Measurements from ENCODE around the gene NUPR1. TPM values are rescaled to one million over a fixed set of nuclear protein-coding genes. Genes with fewer than 3 reads are reported as not detected.
"Not testable (repeated sequence)": the region's sequence is repeated elsewhere in the genome, so short reads cannot be mapped to it uniquely, and the experiment has no call there.

Gene NUPR1
- total and polyA plus RNA-seq, 12 donors = 16.7 to 74.4 (median 33.1) TPM

DNA sequence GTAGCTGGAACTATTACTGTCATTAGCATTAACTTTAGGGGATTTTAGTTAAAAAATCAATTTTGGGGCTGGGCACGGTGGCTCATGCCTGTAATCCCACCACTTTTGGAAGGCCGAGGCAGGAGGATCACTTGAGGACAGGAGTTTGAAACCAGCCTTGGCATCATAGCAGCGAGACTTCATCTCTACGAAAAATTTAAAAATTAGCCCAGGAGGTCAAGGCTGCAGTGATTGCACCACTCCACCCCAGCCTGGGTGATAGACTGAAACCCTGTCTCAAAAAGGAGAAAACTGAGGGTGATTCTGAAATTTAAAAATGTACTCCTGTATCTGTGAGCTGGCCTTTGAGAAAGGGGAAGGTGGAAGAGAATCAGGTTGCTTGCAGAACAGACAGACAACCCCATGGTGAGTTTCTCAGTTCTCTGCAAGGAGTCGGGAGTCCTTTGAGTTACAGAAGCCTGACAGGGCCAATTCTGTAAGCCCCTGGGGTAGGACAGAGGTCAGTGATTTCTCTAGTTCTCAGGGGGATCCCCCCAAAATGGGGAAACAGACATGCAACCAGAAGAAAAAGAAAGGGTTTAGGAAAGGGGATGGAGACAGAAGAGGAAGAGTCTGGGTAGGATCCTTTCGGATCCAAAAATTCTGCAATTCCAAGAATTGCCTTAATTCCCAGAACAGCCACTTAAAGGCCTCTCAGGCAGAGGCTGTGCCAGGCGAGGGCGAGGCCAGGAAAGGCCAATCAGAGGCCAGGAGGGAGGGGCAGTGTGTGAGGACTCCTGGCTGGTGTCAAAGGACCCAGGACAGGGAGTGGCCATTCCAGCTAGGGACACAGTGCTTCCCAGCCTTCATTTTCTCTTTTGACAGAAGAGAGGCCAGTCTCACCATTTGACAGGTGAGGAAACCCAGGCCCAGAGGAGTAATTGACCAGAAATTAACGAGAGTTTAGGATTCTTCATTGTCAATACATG is 6.7 kb downstream of the NUPR1 start:
- TF ChIP-seq, protein P1, sequence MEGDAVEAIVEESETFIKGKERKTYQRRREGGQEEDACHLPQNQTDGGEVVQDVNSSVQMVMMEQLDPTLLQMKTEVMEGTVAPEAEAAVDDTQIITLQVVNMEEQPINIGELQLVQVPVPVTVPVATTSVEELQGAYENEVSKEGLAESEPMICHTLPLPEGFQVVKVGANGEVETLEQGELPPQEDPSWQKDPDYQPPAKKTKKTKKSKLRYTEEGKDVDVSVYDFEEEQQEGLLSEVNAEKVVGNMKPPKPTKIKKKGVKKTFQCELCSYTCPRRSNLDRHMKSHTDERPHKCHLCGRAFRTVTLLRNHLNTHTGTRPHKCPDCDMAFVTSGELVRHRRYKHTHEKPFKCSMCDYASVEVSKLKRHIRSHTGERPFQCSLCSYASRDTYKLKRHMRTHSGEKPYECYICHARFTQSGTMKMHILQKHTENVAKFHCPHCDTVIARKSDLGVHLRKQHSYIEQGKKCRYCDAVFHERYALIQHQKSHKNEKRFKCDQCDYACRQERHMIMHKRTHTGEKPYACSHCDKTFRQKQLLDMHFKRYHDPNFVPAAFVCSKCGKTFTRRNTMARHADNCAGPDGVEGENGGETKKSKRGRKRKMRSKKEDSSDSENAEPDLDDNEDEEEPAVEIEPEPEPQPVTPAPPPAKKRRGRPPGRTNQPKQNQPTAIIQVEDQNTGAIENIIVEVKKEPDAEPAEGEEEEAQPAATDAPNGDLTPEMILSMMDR (IDR thresholded peaks at IDR 0.05) = no peak
- H3K27me3 ChIP-seq = no peaks in the 10 kb centered on the region
- peaks cover 0 to 27% (median 0%) of the 10 kb centered on the region in 9 donors for H3K36me3 ChIP-seq
- peaks cover 0 to 5% (median 0%) of the 10 kb centered on the region in 11 donors for H3K9me3 ChIP-seq
- intact Hi-C loops (cut with DNase I) = no loop called here
- peaks cover 0 to 51% (median 12%) of the 10 kb centered on the region in 9 donors for H3K4me1 ChIP-seq
- peak; percentile 73 to 79 for DNase-seq
- ATAC-seq = peak; percentile 91 to 96 (median 96)
- no peak overlapping the region for H3K4me3 ChIP-seq
- 60 to 62% methylated on average over 9 of the region's 9 CpGs for WGBS, 2 donors
- H3K27ac ChIP-seq = peak overlapping the region in 9 of 10 donors; percentile 9 to 60 (median 37)

- TF ChIP-seq, protein P1 (IDR thresholded peaks at IDR 0.05) = no peak
- Histone ChIP-seq H3K36me3 (peaks cover 0 to 2% (median 0%) of the 10 kb centered on the region in 9 donors), H3K4me3 (no peak overlapping the region), H3K27me3 (no peaks in the 10 kb centered on the region), H3K9me3 (no peaks in the 10 kb centered on the region), H3K27ac (no peak overlapping the region), H3K4me1 (peaks cover 0 to 27% (median 7%) of the 10 kb centered on the region in 9 donors)
- intact Hi-C loops (cut with DNase I) = loop anchor here in 1 of 10 donors (10.0 kb wide), 1 partner anchor 46 kb away; no protein-coding TSS in a partner anchor
- ATAC-seq = no peak
- no peak for DNase-seq
These were observed 9.7 kb downstream of the NUPR1 start for GRCh38 chr16:28529124-28529523.

- TF ChIP-seq, protein P1 (IDR thresholded peaks at IDR 0.05) = no peak
- DNase-seq = no peak
- peaks cover 0 to 23% (median 7%) of the 10 kb centered on the region in 9 donors for H3K4me1 ChIP-seq
- no peak for ATAC-seq
- H3K36me3 ChIP-seq = no peaks in the 10 kb centered on the region
- intact Hi-C loops (cut with DNase I) = loop anchor here in 1 of 10 donors (10.0 kb wide), 1 partner anchor 46 kb away; no protein-coding TSS in a partner anchor
- H3K27ac ChIP-seq = no peak overlapping the region
- WGBS, 2 donors = 66 to 68% methylated on average over 5 of the region's 5 CpGs
- no peaks in the 10 kb centered on the region for H3K9me3 ChIP-seq
- H3K27me3 ChIP-seq = no peaks in the 10 kb centered on the region
- H3K4me3 ChIP-seq = no peak overlapping the region
These were observed 10.3 kb downstream of the NUPR1 start for GRCh38 chr16:28528463-28528867.

DNA sequence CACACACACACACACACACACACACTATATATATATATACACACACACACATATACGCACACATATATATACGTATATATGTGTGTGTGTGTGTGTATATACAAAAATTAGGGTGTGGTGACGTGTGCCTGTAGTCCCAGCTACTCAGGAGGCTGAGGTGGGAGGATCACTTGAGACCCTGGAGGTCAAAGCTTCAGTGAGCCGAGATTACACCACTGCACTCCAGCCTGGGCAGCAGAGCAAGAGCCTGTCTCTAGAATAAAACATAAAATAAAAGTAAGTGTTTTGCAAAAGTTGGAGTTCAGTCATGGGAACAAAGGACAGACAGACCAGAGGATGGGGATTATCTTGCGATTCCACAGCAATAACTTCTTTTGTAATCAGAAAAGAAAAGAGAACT is 10.8 kb downstream of the NUPR1 start:
- H3K36me3 ChIP-seq = no peaks in the 10 kb centered on the region
- no peak overlapping the region for H3K27ac ChIP-seq
- DNase-seq (no peak), ATAC-seq (no peak)
- 84 to 90% methylated on average over 5 of the region's 5 CpGs for WGBS, 2 donors
- peaks cover 0 to 19% (median 6%) of the 10 kb centered on the region in 9 donors for H3K4me1 ChIP-seq
- H3K4me3 ChIP-seq = no peak overlapping the region
- TF ChIP-seq, protein P1 (IDR thresholded peaks at IDR 0.05) = no peak
- intact Hi-C loops (cut with DNase I) = loop anchor here in 1 of 10 donors (10.0 kb wide), 1 partner anchor 47 kb away; no protein-coding TSS in a partner anchor
- H3K9me3 ChIP-seq = no peaks in the 10 kb centered on the region
- H3K27me3 ChIP-seq = no peaks in the 10 kb centered on the region

- WGBS, 2 donors = 89 to 93% methylated on average over 7 of the region's 7 CpGs
- H3K36me3 ChIP-seq, H3K27ac ChIP-seq, H3K4me3 ChIP-seq, ATAC-seq, DNase-seq, H3K27me3 ChIP-seq, H3K9me3 ChIP-seq: not testable (repeated sequence)
- peaks cover 0 to 11% (median 5%) of the 10 kb centered on the region in 9 donors for H3K4me1 ChIP-seq
- intact Hi-C loops (cut with DNase I) = loop anchor here in 1 of 10 donors (10.0 kb wide), 1 partner anchor 48 kb away; no protein-coding TSS in a partner anchor
These were observed 11.5 kb downstream of the NUPR1 start for GRCh38 chr16:28527100-28527785.
